GM23248 (cell line): ENCODE measurements around the gene GRIN3A. TPM values are rescaled to one million over a fixed set of nuclear protein-coding genes. Genes with fewer than 3 reads are reported as not detected.

ENCODE experiments used
- DNase-seq: peaks from one replicate; pipeline ENCODE4 v3.0.0-alpha.2; 2015
- H2AFZ ChIP-seq: fragments of 200-600 bp; sonication (generic); 2 replicates; pipeline ENCODE4 v1.6.1; 2016; ENCODE audit warnings: antibody characterized with exemption
- H3F3A ChIP-seq: fragments of 200-600 bp; sonication (generic); 2 replicates; pipeline ENCODE4 v1.6.1; 2016; ENCODE audit warnings: mild to moderate bottlenecking, antibody characterized with exemption, mixed run types; ENCODE audit not compliant: insufficient read depth
- H3K27ac ChIP-seq: fragments of 200-600 bp; sonication (generic); 2 replicates; pipeline ENCODE4 v1.5.1; 2016; ENCODE audit warnings: mild to moderate bottlenecking
- H3K27me3 ChIP-seq: fragments of 200-600 bp; sonication (generic); replicated peaks from 2 replicates; pipeline ENCODE4 v1.6.1; 2016; ENCODE audit warnings: mild to moderate bottlenecking; ENCODE audit not compliant: insufficient read depth
- H3K36me3 ChIP-seq: fragments of 200-600 bp; sonication (generic); 2 replicates; pipeline ENCODE4 v1.6.1; 2016; ENCODE audit warnings: low read depth, mild to moderate bottlenecking
- H3K4me1 ChIP-seq: fragments of 200-600 bp; sonication (generic); 2 replicates; pipeline ENCODE4 v1.6.1; 2016; ENCODE audit warnings: mild to moderate bottlenecking; ENCODE audit not compliant: insufficient read depth
- H3K4me2 ChIP-seq: fragments of 200-600 bp; sonication (generic); one replicate; pipeline ENCODE4 v1.6.1; 2016; ENCODE audit warnings: mild to moderate bottlenecking; ENCODE audit not compliant: unreplicated experiment
- H3K4me3 ChIP-seq: fragments of 200-600 bp; sonication (generic); 2 replicates; pipeline ENCODE4 v1.5.1; 2016; ENCODE audit warnings: mild to moderate bottlenecking
- H3K79me2 ChIP-seq: fragments of 200-600 bp; sonication (generic); 2 replicates; pipeline ENCODE4 v1.6.1; 2016; ENCODE audit warnings: mild to moderate bottlenecking; ENCODE audit not compliant: insufficient read depth
- H3K9ac ChIP-seq: fragments of 200-600 bp; sonication (generic); 2 replicates; pipeline ENCODE4 v1.6.1; 2016; ENCODE audit warnings: mild to moderate bottlenecking
- H3K9me2 ChIP-seq: fragments of 200-600 bp; sonication (generic); 2 replicates; pipeline ENCODE4 v1.6.1; 2016; ENCODE audit warnings: mixed run types, mild to moderate bottlenecking, moderate library complexity; ENCODE audit not compliant: insufficient read depth
- H3K9me3 ChIP-seq: fragments of 200-600 bp; sonication (generic); one replicate; pipeline ENCODE4 v1.6.1; 2017; ENCODE audit warnings: low read depth
- H4K20me1 ChIP-seq: fragments of 200-600 bp; sonication (generic); 2 replicates; pipeline ENCODE4 v1.6.0; 2016; ENCODE audit not compliant: insufficient read depth
- EZH2 ChIP-seq: fragments of 200-600 bp; sonication (generic); IDR thresholded peaks from 2 replicates; pipeline ENCODE4 v1.6.1; 2018; ENCODE audit warnings: antibody characterized with exemption, mild to moderate bottlenecking; ENCODE audit not compliant: insufficient read depth, poor library complexity, severe bottlenecking
- EZH2phosphoT487 ChIP-seq: fragments of 200-600 bp; sonication (generic); IDR thresholded peaks from 2 replicates; pipeline ENCODE4 v1.6.1; 2018; ENCODE audit warnings: antibody characterized with exemption, moderate library complexity, mild to moderate bottlenecking, low read depth; ENCODE audit not compliant: insufficient read depth
- WGBS, 2 experiments: methylation state at CpG; one replicate each; pipeline ENCODE4 v1.1.6; 2015 to 2017; ENCODE audit warnings: low lambda C conversion rate in 2 of 2, low coverage in 1 of 2; ENCODE audit errors: missing lambda C conversion rate in 2 of 2; 5-methylcytosine and 5-hydroxymethylcytosine counted together
- in situ Hi-C: fragments of 300-500 bp; cut with MboI; formaldehyde crosslinking; loops from 2 replicates; pipeline ENCODE4 v1.15.0; 2020
- polyA plus RNA-seq: library from polyadenylated mRNA; unstranded; fragments of >200 nt; fragmentation: Nextera tagmentation; extraction: Ambion mirVana; gene quantifications from 2 replicates; pipeline ENCODE4 v1.2.1, GENCODE V29; 2016
- total RNA-seq: library from RNA; depleted of rRNA; stranded (reverse); fragments of >200 nt; shearing (Covaris generic); gene quantifications from 2 replicates; pipeline ENCODE4 v1.2.3, GENCODE V29; 2014

Gene GRIN3A
- total and polyA plus RNA-seq, 2 experiments from 2014 or later: not detected

DNA sequence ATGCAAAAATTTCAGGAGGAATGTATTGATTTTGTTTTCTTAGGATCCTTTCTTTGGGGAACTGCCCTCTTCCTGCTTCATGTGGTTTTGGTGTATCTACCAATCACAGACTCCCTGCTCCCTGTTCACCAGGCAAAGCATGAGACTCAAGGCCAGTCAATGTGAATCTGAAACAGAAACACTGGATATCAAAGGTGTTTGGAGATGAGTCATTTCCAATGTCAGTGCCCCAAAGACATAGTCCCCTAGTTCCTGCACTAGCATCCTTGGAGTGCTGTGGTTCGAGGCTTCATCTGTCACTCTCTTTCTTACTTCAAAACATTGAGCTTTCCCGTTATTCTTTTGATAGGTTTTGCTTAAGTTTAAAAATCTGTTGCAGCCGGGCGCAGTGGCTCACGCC is 151.8 kb downstream of the GRIN3A start:
- Histone ChIP-seq H3F3A (peaks cover 15% of the 10 kb centered on the region), H3K36me3 (no peaks in the 10 kb centered on the region), H3K4me3 (no peak overlapping the region), H3K27ac (no peak overlapping the region), H2AFZ (no peak overlapping the region), H3K9ac (no peak overlapping the region), H3K4me2 (no peak overlapping the region), H3K79me2 (no peaks in the 10 kb centered on the region), H3K9me2 (no peaks in the 10 kb centered on the region; the same call in 1 of the 2 replicates), H3K4me1 (peaks cover 10% of the 10 kb centered on the region), H3K9me3 (no peaks in the 10 kb centered on the region), H3K27me3 (no peaks in the 10 kb centered on the region), H4K20me1 (no peaks in the 10 kb centered on the region)
- DNase-seq: no peak
- in situ Hi-C loops: no loop called here
- WGBS, 2 experiments: 76 to 79% methylated on average over 5 of the region's 5 CpGs
- no peak for TF ChIP-seq EZH2phosphoT487
- no peak for TF ChIP-seq EZH2

GRCh38 chr9:101585740-101586139 is 152.7 kb downstream of the GRIN3A start:
- no peak for TF ChIP-seq EZH2
- no peak for TF ChIP-seq EZH2phosphoT487
- Histone ChIP-seq H3F3A (peaks cover 16% of the 10 kb centered on the region), H2AFZ (no peak overlapping the region), H3K9ac (no peak overlapping the region), H3K4me3 (no peak overlapping the region), H3K27ac (no peak overlapping the region), H4K20me1 (no peaks in the 10 kb centered on the region), H3K9me2 (no peaks in the 10 kb centered on the region), H3K9me3 (no peaks in the 10 kb centered on the region), H3K79me2 (no peaks in the 10 kb centered on the region), H3K36me3 (no peaks in the 10 kb centered on the region), H3K4me1 (peaks cover 10% of the 10 kb centered on the region), H3K27me3 (no peaks in the 10 kb centered on the region), H3K4me2 (no peak overlapping the region)
- DNase-seq: no peak
- WGBS, 2 experiments: 29 to 36% methylated on average over 3 of the region's 3 CpGs
- in situ Hi-C loops: no loop called here

DNA sequence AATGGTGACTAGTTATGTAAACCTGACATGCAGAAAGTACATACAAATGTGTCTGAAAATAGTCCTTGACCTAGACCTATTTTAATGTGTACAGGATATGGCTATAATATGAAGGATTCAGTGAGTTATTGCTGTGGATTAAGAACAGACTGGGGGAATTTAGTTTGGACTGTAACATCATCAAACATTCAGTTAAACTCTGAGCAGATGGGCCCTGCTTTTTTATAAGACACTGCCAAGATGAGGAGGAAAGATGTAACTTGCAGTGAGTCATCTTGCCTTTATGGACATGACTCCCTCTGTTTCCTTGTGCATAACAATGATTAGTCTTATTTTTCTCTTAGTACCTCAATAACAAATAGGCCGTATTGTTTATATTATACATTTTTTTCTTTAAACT is 155.9 kb downstream of the GRIN3A start:
- WGBS, 2 experiments: 0 to 2% methylated on average over 1 of the region's 1 CpG
- H3K9me3 ChIP-seq: no peaks in the 10 kb centered on the region
- TF ChIP-seq EZH2phosphoT487 (no peak), EZH2 (no peak)
- H4K20me1 ChIP-seq: no peaks in the 10 kb centered on the region
- no peak overlapping the region for H3K4me2 ChIP-seq
- H3K4me1 ChIP-seq: peaks cover 5% of the 10 kb centered on the region; the same call in 1 of the 2 replicates
- H3K4me3 ChIP-seq: no peak overlapping the region
- no peaks in the 10 kb centered on the region for H3K9me2 ChIP-seq
- H3K79me2 ChIP-seq: no peaks in the 10 kb centered on the region
- no peak overlapping the region for H3K9ac ChIP-seq
- in situ Hi-C loops: no loop called here
- H3K36me3 ChIP-seq: no peaks in the 10 kb centered on the region
- H3K27ac ChIP-seq: peak overlapping the region; percentile 23; the same call in 1 of the 2 replicates
- no peak overlapping the region for H2AFZ ChIP-seq
- peak; percentile 89 for DNase-seq
- H3F3A ChIP-seq: peaks cover 16% of the 10 kb centered on the region
- no peaks in the 10 kb centered on the region for H3K27me3 ChIP-seq

DNA sequence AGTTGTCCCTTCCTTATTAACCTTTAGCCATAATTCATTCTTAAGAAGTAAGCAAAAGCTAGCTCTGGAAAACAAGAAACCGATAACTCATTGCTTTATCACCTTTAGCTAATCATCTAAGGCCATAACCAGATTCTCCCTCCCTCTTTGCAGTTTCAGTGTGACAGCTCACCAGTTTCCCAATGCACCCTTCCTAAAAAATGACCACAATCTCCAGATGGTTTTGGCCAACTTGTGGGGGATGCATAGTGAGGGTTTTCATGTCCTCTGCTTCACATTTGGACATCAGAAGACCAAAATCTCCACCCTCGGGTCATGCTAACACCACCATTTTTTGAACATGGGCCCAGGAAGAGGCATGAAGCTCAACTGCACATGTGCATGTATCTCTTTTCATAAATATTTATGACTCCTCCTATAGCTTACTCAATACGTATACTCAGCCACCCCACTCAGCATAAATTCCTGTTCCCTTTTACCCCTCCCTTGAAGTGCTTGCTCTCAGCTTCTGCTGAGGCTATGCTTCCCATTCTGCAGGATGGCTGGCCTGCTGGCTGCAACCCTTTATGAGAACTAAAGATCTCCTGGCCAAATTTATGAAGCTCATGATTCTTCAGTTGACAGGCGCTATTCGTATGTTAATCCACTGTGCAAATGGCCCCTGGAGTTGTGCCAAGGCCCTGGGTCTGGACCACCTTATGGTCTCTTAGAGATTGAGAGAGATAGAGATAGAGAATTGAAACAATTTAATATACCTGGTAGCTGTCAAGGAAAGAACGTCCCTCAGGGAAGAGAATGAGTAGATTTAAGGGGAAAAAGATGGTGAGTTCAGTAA is 158.5 kb downstream of the GRIN3A start:
- no peak overlapping the region for H3K4me2 ChIP-seq
- no peaks in the 10 kb centered on the region for H4K20me1 ChIP-seq
- no peaks in the 10 kb centered on the region for H3K79me2 ChIP-seq
- H3F3A ChIP-seq: peaks cover 16% of the 10 kb centered on the region
- H3K9ac ChIP-seq: no peak overlapping the region
- peaks cover 5% of the 10 kb centered on the region; the same call in 1 of the 2 replicates for H3K4me1 ChIP-seq
- H2AFZ ChIP-seq: no peak overlapping the region
- H3K9me2 ChIP-seq: no peaks in the 10 kb centered on the region
- WGBS, 2 experiments: 67 to 74% methylated on average over 6 of the region's 6 CpGs
- no peak for DNase-seq
- no peaks in the 10 kb centered on the region for H3K9me3 ChIP-seq
- in situ Hi-C loops: no loop called here
- TF ChIP-seq EZH2 (no peak), EZH2phosphoT487 (no peak)
- no peaks in the 10 kb centered on the region for H3K27me3 ChIP-seq
- no peak overlapping the region for H3K27ac ChIP-seq
- H3K4me3 ChIP-seq: no peak overlapping the region
- H3K36me3 ChIP-seq: no peaks in the 10 kb centered on the region
